ENCODE data around the gene ADARB1.

DNA sequence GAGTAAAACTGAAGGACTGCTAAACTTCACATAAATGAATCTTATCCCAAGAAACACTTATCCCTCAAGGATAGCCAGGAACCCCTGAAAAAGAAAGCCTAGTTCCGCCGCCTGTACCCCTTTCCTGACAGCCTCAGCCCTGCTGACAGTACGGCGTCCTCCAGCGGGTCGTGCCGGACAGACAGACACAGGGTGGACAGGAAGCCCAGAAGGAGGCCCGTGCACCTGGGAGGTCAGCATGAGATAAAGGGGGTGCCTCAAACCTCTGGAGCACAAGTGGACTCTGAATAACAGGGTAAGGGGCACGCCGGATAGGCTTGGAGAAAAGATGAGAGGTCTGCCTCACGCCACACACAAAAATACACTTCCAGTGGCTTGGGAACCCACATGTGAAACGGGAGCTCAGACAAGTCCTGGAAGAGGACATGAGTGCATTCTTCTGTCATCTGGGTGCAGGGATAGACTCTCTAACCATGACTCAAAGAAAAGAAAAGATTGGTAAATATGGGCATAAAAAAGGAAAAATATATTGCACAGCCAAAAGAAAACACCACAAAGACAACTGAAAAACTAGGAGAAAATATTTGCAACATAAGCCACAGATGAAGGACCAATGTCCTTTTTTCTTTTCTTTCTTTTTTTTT is 17.3 kb upstream of the ADARB1 start:
- TF ChIP-seq, protein P1, sequence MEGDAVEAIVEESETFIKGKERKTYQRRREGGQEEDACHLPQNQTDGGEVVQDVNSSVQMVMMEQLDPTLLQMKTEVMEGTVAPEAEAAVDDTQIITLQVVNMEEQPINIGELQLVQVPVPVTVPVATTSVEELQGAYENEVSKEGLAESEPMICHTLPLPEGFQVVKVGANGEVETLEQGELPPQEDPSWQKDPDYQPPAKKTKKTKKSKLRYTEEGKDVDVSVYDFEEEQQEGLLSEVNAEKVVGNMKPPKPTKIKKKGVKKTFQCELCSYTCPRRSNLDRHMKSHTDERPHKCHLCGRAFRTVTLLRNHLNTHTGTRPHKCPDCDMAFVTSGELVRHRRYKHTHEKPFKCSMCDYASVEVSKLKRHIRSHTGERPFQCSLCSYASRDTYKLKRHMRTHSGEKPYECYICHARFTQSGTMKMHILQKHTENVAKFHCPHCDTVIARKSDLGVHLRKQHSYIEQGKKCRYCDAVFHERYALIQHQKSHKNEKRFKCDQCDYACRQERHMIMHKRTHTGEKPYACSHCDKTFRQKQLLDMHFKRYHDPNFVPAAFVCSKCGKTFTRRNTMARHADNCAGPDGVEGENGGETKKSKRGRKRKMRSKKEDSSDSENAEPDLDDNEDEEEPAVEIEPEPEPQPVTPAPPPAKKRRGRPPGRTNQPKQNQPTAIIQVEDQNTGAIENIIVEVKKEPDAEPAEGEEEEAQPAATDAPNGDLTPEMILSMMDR (conservative IDR thresholded peaks at IDR 0.05; ENCODE audit: low read depth, low read length): no peak
- no peak for TF ChIP-seq EZH2 (IDR thresholded peaks at IDR 0.05; ENCODE audit: low read length, unreplicated experiment)

All from PC-3 (cell line).